Stimulated activated CD4-positive, alpha-beta T cell treated with anti-CD3 and anti-CD28 coated beads, Interleukin-4, amount 100 ng/mL, for 4 hours (primary cell): ENCODE measurements around the gene TCF3.

ENCODE experiments used
- DNase-seq, 2 experiments: peaks; one replicate each; pipeline ENCODE4 v3.0.0-alpha.2; 2020

The TCF3 gene

DNA sequence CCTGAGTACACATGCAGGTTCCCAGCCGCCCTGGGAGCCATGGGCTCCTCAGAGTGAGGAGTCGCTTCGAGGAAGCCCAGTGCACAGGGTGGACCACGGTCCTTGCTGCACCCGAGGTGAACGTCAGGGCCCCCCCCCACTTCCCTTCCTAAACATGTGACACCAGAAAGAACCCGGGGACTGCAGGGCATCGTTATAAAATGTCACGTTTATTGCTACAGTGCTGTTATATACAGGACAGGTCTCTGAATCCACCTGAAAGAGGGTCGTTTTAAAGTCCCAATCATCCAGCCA lies 43.4 kb downstream of the TCF3 start:
- peak in 1 of 2 experiments; percentile 18 for DNase-seq

DNA sequence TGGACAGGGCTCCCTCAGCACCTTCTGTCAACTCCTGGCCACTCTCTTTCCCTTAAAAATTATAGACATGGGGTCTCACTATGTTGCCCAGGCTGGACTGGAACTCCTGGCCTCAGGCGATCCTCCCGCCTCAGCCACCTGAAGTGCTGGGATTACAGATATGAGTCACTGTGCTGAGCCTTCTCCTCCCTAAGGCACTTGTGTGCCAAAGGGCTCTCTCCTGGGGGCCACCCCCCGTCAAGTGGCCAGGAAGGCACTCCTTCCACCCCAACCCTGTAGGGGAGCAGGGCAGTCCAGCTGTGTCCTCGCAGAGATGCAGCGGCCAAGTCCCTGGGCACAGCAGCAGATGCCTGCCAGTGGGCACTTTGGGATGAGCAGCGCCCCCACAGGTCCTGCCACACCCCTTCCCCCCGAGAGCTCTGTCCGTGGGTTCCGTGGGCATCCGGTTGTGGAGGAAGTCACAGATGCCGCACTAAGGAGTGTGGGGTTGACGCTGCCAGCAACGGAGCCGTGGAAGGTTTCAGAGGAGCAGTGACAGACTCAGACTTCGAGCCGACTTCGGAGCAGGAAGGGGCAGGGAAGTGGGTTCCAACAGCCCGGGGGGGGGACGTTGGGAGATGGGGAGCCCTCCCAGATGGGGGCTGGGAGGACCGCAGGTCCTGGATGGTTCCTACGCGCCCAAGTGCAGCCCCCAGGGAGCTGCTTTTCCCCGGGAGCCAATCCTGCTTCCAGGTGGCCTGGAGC lies 43.9 kb downstream of the TCF3 start:
- no peak for DNase-seq

DNA sequence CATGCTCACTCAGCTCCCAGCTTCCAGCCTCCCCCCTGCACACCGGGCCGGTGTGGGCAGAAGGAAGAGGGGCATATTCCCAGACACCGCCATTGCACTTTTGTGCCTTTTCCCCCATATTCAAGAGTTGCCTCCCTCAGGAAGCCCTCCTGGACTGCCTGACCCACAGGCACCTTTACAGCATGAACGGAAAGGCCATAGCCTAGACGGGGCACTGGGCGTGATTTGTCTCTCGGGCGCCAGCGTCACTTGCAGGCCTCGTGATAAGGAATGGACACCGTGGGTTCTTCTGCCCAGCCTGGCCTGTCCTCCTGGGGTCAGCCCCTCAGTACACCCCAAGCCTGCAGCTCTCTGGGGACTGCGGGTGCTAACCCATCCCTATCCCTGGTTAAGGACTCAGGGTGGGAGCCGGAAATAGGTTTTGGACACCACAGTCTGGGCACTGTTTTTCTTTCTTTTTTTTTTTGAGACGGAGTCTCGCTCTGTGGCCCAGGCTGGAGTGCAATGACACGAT lies 46.2 kb downstream of the TCF3 start:
- DNase-seq, result no peak

DNA sequence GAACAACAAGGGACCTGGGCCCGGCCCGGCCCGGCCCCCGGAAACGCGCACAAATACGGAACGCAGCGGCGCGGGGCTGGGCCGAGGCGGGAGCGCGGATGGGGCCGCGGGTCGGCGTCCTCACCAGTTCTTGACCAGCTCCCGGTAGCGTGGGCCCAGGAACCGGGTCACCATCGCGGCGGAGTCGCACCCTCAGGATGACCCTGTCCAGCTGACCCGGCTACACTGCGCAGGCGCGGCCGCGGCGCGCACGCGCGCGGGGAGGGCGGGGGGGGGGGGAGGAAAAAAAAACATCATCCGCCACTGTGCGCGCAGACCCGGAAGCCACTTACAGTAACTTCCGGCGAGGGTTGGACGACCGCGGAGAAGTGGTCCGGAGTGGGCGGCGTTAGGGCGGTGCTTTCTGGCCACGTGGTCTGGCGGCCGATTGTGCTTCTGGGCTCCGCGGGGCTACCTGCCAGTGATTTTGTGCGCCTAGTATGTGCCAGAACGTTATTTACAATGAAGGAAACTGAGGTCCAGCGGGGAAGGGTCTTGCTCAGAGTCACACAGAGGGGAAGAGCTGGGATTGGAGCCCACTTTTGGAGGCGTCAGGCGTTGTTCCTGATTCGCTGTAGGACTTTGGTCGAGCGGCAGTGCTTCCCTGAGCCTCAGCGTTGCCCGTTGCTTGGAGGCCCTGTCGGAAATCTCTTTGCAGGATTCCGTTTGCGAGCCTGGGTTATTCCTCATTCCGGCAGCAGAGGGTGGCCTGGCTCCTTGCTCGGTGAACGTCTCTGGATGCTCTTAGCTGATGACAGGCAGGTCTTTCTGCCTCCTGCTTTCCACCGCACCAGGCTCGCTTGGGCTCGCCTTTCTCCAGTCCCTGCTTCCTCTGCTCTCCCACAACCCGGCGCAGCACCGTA lies 46.9 kb downstream of the TCF3 start, which contains the start of gene UQCR11:
TSS of gene UQCR11 (minus strand) at position 227 of the 902 bp plus-strand sequence. CDS start at position 174, 53 bp downstream.
- peak; percentile 91 for DNase-seq

DNA sequence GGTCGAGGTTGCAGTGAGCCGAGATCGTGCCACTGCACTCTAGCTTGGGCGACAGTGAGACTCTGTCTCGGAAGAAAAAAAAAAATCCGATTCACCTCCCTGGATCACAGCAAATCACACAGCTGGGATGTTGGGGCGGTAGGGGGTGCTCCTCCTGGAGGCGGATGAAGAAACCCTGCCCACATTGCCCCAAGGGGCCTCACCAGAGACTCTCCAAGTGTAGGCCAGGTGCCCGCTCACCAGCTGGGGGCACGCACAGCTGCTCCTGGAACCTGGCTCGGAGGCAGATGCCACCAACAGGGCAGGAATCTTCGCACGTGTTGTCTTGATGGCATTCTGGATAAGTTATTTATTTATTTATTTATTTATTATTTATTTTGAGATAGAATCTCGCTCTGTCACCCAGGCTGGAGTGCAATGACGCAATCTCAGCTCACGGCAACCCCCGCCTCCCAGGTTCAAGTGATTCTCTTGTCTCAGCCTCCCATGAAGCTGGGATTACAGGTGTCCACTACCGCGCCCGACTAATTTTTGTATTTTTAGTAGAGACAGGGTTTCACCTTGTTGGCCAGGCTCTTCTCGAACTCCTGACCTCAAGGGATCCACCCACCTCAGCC lies 50.2 kb downstream of the TCF3 start:
- DNase-seq, result no peak

DNA sequence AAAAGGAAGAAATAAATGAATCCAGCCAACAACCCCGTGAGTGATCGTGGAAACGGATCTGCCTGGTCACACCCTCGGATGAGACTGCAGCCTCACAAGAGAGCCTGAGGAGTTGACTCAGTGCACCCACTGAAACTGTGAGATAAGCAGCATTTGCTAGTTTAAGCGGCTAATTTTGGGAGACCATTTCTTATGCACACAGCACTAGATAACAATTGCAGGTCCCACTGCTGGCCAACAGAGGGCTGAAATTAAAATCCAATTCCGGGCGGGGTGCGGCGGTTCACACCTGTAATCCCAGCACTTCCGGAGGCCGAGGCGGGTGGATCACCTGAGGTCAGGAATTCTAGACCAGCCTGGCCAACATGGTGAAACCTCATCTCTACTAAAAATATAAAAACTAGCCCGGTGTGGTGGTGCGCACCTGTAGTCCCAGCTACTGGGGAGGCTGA lies 50.8 kb downstream of the TCF3 start:
- DNase-seq, result no peak

DNA sequence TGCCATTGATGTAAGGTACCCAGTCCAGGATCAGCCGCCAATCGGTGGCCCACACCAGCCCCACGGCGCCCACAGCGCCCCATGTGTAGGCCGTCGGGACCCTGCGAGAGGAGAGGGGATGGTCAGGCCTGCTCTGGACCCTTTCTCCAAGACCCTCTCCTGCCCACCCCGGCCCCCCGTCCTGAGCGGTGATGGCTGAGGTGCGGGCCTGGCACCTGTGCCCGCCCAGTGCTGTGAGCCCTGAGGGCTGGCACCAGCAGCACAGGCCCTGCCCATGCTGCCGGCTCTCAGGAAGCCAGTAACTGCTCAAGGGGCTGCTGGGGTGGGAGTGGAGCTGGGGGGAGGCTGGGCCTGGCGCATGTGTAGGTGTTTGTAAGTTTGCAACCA lies 53.0 kb downstream of the TCF3 start:
- no peak for DNase-seq

DNA sequence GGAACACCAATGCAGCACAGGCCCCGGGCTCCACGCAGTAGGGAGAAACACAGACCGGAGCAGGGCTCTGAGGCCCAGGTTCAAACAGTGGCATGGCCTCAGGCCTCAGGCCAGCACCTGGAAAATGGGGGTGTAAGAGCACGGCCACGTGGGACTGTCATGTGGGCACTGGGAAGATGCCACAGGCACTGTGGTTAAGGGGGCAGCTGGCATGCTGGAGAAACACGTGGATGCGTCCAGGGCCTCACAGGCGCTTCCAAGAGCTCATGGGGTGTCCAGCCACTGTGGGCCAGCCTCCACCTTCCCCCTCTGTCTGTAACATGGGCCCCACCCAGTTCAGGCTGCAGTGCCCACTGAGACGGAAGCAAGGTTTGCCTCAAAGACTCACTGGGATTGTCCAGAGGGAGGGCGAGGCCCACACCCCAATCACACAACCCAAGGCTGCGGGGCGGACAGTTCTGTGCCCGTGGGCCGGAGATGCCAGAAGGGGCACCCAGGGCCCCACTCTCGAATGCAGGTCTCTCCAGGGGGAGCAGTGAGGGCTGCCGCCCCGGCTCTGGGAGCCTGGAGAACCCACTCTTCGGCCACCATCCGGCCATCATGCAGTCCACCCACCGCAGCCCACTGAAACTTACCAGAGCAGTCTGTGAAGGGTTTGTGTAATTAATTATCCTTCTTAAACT lies 53.5 kb downstream of the TCF3 start:
- no peak for DNase-seq

DNA sequence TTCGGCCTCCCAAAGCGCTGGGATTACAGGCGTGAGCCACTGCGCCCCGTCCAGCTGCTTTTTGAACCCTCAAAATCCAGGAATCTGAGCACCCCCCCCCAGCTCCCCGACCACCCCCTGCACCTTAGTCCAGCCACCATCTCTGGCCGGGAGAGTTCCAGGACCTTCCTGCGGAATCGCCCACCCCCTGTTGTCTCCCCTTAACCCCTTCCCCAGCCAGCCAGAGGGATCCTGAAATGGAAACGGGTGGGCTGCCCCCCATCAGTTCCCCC lies 59.0 kb downstream of the TCF3 start:
- no peak for DNase-seq

DNA sequence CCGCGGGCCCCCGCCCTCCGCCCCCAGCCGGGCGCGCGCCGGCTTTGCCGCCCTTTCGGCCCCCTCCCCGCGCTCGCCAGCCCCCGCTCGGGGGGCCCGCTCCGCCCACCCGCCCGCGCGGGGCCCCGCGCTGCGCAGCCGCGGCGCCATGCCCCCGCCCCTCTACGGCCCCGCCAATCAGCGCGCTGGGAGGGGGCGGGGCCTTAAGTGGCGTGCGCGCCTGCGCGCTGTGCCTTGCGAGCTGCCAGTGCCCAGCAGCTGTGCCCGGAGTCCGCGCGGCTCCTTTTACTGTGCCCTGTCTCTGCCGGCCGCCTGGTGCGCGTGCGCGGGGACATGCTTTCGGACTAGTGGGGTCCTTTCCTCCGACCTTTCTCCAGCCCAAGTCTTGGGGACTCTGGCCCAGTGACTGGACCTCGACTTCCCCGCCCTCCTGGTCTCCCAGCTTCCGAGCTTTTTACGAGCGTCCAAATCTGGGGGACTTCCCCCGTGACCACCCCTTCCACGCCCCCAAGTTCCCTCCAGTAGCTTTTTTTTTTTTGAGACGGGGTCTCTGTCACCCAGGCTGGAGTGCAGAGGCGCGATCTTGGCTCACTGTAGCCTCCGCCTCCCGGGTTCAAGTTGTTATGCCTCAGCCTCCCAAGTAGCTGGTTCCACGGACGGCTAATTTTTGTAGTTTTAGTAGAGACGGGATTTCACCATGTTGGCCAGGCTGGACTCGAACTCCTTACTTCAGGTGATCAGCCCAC lies 59.5 kb downstream of the TCF3 start, which contains the start of gene MBD3:
TSS of gene MBD3 (minus strand) at position 111 of the 746 bp plus-strand sequence. CDS start 234 bp downstream, outside the sequence.
- peak; percentile 86 to 88 for DNase-seq

DNA sequence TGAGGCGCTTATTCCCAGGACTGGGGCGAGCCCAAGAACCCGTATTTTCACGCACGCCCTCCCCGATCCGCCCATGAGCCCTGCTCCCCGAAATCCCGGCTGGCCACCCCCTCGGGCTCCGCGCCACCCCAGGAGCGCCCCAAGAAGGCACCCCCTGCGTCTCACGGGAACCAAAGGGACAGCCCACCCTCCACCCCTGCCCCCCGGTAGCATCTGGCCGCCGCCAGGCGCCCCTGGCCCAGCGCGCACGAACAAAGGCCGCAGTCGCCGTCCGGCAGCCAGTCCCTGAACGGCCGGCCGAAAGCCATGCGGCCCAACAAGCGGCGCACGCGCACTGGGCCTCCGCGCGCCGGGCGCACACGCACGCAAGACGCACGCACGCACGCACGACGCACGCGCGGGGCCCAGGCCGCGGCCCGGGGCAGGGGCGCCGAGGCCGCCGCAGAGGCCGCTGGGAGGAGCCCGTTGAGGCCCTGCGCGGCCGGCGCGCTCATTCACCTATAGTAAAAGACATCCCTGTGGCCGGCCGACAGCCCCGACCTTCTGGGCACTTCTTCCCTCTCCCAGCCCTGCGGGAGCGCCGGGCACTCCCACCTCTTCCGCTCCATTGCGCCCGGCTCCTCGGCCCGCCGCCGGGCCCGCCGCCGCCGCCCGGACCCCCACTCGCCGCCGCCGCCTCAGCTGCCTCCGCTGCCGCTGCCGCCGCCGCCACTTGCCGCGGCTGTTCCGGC lies 60.2 kb downstream of the TCF3 start:
- DNase-seq, result peak; percentile 77 to 85

DNA sequence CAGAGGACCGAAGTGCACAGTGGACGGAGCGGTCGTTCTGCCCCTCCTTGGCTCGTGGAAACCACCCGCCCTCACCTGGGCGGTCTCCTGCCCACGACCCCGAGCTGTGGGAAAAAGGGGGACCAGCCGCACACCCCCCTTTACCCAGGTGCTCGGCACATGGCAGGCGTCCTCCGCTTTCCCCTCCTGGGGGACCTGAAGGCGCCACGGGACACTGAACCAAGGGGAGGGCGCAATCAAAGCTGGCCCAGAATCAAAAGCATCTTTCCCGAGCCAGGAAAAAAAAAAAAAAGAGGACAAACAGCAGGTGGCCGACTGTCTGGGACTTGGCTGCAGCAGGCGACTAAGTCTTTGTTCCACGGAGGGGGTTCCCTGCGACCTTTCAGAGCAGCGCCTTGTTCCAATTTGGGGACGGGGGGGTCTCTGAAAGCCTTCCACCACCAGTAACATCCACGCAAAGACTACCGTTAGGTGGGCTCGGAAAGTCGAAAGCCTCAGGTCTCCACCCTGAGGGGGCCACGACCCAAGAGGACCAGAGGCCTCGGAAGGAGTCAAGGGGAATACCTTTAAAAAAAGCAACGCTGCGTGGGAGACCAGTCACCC lies 60.9 kb downstream of the TCF3 start:
- no peak for DNase-seq

DNA sequence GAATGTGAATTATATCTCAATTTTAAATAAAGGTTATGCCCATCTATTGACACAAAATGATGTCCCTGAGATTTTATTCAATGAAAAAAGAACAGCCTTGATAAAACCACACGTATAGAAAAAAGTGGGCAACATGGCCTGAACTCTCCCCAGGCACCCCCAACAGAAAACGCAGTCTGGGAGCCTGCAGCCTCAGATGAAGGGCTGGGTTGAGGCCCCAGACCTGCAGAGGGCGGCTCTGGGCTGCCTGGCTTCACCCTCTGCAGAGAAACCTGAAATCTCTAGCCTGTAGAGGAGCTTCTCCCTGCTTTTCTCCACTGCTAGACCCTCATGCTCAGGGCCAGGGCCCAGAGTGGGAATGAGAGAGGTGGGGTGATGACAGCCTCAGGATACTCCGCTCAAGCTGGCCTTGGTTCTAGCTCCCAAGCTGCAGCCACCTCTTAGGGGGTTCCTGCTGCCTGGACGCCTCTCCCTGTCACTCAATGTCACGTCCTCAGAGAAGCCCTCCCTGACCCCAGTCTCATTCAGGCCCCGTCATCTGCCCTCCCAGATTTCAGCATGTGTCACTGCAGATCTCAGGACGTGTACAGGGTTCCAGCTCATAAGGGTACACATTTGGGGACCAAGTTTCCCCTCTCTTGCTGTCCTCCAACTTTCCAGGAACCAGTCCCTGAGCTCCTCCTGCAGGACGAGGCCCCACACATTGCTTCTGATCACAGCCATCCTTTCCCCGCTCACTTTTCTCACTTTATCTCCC lies 61.6 kb downstream of the TCF3 start:
- peak in 1 of 2 experiments; percentile 46 for DNase-seq

DNA sequence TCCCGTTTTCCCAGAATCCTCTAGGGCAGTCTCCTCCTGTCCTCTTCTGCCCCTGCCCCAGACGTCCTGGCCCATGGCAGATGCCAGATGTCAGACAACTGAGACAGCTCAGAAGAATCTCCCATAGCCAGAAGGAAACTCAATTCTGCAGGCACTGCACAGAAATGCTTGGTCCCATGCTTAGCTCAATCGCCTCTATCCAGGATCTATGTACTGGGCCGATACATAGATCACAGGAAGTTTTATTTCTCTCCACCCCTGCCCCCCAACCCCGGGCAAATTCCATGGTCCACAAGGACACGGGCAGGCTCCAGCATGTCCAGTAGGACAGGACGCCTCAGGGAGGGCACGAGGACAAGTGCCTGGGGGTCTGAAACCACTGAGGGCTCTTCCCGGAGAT lies 64.5 kb downstream of the TCF3 start:
- no peak for DNase-seq

DNA sequence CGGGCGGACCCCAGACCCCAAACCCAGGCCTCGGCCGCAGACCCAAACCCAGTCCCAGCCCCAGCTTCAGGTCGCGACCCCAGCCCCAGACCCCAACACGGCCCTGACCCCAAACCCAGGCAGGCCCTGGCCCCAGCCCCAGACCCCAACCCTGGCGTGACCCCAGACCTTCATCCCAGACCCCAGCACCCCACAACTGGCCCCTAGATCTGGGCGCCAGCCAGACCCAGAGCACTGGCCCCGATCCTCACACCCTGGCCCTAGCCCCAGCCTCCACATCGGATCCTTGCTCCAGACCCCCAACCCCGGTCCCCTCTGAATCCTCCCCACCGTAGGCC lies 67.2 kb downstream of the TCF3 start:
- DNase-seq, result no peak

DNA sequence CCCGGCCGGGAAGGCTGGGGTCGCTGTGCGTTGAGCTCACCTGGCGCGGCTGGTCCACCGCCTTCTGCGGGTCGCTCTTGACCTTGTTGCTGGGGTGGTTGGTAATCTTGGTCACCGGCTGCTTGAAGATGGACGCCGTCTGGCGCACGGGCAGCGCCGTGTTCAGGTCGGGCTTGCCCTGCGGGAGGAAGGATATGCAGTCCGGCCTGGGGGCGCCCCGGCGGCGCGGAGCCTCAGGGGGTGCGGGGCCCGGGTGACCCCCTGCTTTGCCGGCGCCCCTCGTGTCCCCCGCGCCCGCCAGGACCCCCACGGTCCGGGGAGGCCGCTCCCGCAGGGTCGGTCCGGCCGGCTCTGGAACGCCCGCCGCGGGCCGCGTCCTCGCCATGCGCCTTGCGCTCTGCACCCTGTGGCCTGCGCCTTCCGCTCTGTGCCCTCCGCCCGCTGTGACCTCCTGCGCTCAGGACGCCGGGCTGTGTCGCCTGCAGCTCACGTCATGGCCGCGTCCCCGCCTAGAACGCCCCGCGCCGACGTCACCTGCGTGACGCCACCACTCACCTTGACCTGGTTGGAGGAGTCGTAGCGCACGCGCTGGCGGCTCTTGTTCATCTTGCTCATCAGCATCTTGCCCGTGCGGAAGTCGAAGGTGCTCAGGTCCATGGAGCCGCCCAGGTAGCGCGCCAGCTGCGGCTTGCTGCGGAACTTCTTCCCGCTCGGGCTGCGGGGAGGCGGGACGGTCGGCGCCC lies 67.7 kb downstream of the TCF3 start:
- no peak for DNase-seq

DNA sequence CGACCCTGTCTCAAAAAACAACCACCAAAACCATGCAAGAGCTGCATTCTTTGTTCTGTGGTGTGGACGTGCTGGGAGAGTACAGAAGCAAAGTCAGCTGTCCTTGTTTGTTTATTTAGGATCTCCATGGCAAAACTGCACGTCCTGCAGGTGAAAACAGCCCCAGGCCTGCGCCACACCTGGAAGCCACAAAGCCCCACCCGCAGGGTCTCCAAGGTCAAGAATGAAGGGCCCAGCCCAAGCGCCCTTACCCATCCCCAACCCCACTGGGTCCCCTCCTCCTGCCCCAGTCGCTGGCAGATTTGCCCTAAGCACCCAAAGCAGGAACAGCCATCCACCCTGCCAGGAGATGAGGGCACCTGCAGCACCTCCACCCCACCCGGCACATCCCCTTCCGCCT lies 70.2 kb downstream of the TCF3 start:
- no peak for DNase-seq

DNA sequence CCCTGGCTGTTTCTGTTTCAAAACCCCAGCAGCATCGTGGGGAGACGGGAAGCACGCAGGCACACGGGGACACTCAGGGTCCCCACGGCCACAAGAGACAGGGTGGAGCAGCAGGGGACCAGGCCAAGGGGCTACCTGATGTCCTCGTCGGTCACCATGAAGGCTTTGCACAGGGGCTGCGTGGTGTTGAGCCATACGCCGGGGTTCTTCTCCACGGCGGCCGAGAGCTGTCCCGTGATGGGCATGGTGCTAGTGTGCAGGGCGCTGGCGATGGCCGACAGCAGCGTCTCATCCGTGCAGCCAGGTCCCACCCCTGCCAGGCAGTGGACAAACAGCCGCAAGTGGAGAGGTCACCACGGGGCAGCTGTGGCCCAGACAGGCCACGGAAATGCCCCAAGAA lies 71.5 kb downstream of the TCF3 start:
- DNase-seq, result no peak

DNA sequence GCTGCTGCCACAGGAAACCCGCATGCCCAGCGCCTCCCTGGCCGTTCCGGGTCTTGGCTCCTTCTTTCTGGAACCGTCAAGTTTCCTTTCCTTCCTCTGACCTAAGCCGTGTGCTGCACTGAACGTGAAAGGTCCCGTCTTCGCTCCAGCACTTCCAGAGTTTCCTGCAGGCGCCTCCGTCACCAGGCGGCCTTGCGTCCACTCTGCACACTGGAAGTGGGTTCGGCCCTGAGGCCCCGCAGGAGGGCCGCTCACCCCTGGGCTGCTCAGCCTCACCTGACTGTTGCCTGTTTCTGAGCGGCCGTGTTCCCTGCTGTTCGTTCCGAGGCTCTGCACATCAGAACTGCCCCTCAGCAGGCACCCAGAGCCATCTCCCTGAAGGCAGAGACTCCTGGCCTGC lies 72.0 kb downstream of the TCF3 start:
- no peak for DNase-seq

DNA sequence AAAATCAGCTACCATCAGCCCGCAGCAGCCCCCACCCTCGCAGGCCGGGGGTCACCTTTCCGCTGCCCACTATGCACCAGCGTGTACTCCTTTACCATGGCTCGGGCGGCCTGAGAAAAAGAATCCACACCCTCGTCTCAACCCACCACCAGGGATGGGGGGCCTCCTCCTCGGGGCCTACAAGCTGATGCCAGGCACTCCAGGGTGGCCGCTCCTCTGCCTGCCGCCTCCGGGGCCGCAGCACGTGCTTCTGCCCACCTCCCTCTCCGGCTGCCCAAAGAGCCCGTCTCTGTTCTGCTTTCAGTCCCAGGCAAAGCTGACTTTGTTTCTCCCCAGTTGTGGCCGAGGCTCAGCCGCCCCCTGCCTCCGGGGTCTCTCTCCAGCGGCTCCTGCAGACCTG lies 73.2 kb downstream of the TCF3 start:
- DNase-seq, result no peak
